Gastrocnemius medialis (tissue), 4 donors: ENCODE results near the gene PLRG1.
"Not testable (repeated sequence)": the region's sequence is repeated elsewhere in the genome, so short reads cannot be mapped to it uniquely, and the experiment has no call there.

ENCODE experiments used
- POLR2A ChIP-seq, 2 donors: fragments of 450-650 bp; IDR thresholded peaks; one replicate each; pipeline ENCODE4 v1.6.1; 2017; ENCODE audit warnings: antibody characterized with exemption in 2 of 2, mild to moderate bottlenecking in 2 of 2, moderate library complexity in 2 of 2
- TF ChIP-seq, protein P1 (sequence below), 5 experiments: fragments of 450-650 bp in 3 of 5; fragments of 200-600 bp in 2 of 5; sonication (generic) in 2 of 5; IDR thresholded peaks in 4 of 5; conservative IDR thresholded peaks in 1 of 5; 1 replicate in 4 of 5; 2 replicates in 1 of 5; pipeline ENCODE4 v1.5.1; 2016 to 2019; ENCODE audit warnings: antibody characterized with exemption in 5 of 5, mild to moderate bottlenecking in 3 of 5, moderate library complexity in 3 of 5

DNA sequence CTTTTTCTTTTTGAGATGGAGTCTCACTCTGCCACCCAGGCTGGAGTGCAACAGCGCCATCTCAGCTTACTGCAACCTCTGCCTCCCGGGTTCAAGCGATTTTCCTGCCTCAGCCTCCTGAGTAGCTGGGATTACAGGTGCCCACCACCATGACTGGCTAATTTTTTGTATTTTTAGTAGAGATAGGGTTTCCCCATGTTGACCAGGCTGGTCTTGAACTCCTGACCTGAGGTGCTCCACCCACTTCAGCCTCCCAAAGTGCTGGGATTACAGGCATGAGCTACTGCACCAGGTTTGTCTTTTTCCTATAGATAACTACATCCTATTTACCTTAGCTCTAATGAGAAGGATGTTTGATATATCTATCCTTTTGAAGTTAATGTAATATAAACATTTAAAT lies 44.1 kb upstream of the PLRG1 start:
- TF ChIP-seq POLR2A (IDR thresholded peaks at IDR 0.05), result not testable (repeated sequence)
- TF ChIP-seq, protein P1, sequence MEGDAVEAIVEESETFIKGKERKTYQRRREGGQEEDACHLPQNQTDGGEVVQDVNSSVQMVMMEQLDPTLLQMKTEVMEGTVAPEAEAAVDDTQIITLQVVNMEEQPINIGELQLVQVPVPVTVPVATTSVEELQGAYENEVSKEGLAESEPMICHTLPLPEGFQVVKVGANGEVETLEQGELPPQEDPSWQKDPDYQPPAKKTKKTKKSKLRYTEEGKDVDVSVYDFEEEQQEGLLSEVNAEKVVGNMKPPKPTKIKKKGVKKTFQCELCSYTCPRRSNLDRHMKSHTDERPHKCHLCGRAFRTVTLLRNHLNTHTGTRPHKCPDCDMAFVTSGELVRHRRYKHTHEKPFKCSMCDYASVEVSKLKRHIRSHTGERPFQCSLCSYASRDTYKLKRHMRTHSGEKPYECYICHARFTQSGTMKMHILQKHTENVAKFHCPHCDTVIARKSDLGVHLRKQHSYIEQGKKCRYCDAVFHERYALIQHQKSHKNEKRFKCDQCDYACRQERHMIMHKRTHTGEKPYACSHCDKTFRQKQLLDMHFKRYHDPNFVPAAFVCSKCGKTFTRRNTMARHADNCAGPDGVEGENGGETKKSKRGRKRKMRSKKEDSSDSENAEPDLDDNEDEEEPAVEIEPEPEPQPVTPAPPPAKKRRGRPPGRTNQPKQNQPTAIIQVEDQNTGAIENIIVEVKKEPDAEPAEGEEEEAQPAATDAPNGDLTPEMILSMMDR (IDR thresholded peaks at IDR 0.05 in 4 of 5, conservative IDR thresholded peaks at IDR 0.05 in 1 of 5), result not testable (repeated sequence)
